GM19463 (cell line): ENCODE data around the gene AQP10.
"Not testable (repeated sequence)": the region's sequence is repeated elsewhere in the genome, so short reads cannot be mapped to it uniquely, and the experiment has no call there.

ENCODE experiments used
- ATAC-seq: cut with Tn5 transposase; IDR thresholded peaks from one replicate; pipeline ENCODE4 v1.9.1; 2021; ENCODE audit warnings: mild to moderate bottlenecking, moderate library complexity; ENCODE audit not compliant: unreplicated experiment

Gene AQP10

DNA sequence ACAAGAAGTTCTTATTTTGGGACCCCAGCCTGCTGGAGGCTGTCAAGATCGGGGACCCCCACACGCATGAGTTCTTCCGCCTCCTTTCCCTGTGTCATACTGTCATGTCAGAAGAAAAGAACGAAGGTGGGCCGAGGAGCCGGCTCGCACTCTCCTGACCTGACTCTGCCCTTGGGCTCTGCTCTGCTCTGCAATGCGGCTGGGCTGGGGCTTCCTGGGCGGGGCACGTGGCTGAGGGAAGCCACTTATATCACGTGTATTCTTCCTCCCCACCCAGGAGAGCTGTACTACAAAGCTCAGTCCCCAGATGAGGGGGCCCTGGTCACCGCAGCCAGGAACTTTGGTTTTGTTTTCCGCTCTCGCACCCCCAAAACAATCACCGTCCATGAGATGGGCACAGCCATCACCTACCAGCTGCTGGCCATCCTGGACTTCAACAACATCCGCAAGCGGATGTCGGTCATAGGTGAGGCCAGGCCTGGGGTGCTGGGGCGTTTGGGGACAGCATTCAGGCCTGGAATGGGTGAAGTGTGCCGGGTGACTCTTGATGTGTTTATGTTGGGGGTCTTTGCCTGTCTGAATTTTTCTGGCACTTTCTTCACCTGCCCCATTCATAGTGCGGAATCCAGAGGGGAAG, 22.1 kb downstream of the AQP10 start:
- ATAC-seq: no peak

- no peak for ATAC-seq
Measured at GRCh38 chr1:154344977-154345837, 24.3 kb downstream of the AQP10 start.

GRCh38 chr1:154346276-154346917, 25.5 kb downstream of the AQP10 start:
- ATAC-seq: no peak

- no peak for ATAC-seq
Measured at GRCh38 chr1:154347961-154348360, 27.1 kb downstream of the AQP10 start.

GRCh38 chr1:154348429-154349076, 27.7 kb downstream of the AQP10 start:
- no peak for ATAC-seq

- ATAC-seq: no peak
Measured at GRCh38 chr1:154349121-154349520, 28.2 kb downstream of the AQP10 start.

DNA sequence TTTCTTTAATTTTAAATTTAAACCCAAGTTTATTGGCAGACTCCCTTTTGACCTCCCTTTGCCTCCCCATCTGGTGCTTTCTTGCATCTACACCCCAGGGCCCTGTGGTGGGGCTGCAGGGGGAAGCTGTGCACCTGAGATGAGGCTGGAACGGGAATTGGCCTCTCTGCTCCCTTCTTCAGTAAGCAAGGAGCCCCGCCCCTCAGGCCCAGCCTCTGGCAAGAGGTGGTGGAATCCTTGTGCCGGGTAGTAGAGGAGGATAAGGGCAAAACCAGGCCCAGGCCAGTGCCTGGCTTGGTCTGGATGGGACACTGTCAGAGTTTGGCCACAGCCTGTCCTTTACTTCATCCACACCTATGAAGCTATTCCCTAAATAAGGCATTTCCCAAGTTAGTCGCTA, 29.5 kb downstream of the AQP10 start:
- no peak for ATAC-seq

GRCh38 chr1:154351363-154352068, 30.6 kb downstream of the AQP10 start:
- ATAC-seq: no peak

- no peak for ATAC-seq
Measured at GRCh38 chr1:154352245-154352580, 31.3 kb downstream of the AQP10 start.

GRCh38 chr1:154352581-154353459, 31.9 kb downstream of the AQP10 start:
- ATAC-seq: peak; percentile 53

DNA sequence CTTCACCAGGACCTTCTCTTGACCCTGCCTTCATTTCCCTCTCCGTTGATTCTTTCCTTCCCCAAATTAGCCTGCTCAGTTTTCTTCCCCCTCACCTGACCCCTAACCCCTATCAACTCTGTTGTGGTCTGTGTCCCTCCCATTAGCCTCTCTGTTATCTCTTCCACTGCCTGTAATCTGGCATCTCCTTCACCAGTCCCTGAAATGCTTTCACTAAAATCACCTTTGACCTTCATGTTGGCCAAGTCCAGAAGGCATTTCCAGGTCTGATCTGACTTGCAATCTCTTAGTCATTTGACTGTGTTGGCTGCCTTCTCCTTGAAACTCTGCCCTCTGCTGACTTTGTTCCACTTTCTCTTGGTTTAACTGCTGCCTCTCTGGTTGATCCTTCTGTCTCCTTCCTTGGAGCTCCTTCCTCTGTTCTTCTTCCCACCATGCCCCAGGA, 32.6 kb downstream of the AQP10 start:
- no peak for ATAC-seq

DNA sequence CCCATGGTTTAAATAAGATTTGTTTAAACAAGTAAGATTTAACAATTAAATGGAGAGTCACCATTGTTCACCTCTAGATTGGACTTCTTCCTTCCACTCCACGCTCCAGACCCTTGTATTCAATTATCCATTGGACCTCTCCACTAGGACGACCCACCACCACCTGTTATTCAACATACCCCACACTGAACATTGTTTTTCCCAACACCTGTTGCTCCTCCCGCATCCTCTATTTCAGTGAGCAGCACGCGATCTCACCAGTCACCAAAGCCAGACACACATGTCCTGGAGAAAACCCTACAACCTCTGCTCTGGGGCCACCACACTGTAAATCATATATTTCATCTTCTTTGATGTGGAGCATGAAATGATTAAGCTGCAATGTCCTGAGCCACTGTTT, 33.1 kb downstream of the AQP10 start:
- no peak for ATAC-seq

DNA sequence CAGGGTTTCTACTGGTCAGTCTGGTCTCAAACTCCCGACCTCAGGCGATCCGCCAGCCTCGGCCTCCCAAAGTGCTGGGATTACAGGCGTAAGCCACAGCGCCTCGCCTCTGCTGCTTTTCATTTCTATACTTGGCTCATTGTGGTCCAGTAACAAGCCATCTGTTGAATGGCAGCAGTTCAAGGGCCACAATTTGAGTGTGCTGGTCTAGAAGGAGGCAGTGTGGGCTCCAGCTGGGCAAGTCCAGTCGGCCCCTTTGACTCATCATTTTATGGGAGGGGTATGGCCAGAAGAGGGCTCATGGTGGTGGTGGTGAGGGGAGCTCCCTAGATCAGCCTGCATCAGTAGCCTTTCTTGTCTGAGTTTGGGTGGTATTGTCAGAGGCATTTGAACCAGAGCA, 37.6 kb downstream of the AQP10 start:
- no peak for ATAC-seq

DNA sequence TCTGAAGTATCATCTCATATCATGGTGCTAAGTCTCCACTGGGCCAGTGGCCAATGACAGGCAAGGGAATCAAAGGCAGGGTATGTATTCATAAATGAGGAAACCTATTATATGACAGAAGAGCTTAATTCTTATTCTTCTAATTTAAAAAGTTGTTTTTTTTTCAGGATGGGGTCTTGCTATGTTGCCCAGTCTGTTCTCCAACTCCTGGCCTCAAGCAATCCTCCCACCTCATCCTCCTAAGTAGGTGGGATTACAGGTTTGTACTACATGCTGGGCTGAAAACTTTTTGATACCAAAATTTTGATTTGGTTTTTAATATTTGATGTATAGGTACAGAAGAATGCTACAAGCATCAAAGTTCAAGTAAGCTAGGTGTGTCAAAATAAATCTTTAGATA, 39.4 kb downstream of the AQP10 start:
- ATAC-seq: no peak

- not testable (repeated sequence) for ATAC-seq
Measured at GRCh38 chr1:154360881-154361280, 40.0 kb downstream of the AQP10 start.

DNA sequence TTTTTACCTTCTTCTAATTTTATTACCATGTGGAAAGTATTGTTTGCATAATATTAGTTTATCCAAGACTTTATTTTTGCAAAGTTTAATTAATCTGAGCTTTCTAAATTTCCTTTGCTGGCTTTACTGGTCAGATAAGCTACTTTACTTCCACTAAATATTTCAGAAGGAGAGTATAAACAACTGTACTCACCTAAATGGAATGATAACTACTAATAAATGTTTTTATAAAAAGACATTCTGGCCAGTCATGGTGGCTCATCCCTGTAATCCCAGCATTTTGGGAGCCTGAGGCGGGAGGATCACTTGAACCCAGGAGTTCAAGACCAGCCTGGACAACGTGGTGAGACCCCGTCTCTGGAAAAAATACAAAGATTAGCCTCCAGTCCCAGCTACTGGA, 40.5 kb downstream of the AQP10 start:
- no peak for ATAC-seq

GRCh38 chr1:154371436-154371835, 50.5 kb downstream of the AQP10 start:
- ATAC-seq: no peak

GRCh38 chr1:154373777-154374357, 53.0 kb downstream of the AQP10 start:
- not testable (repeated sequence) for ATAC-seq
